Urothelium cell line (cell line): ENCODE results near the gene LMLN.
A peak's percentile ranks its signal among the peaks of the same experiment; 100 is the strongest.
"Not testable (repeated sequence)": the region's sequence is repeated elsewhere in the genome, so short reads cannot be mapped to it uniquely, and the experiment has no call there.

ENCODE experiments used
- DNase-seq: peaks from one replicate; pipeline ENCODE4 v3.0.0; 2011; ENCODE audit warnings: low spot score, mixed read lengths
- FAIRE-seq: peaks from 2 replicates; lab custom pipeline; 2011; peaks lifted over from hg19 to GRCh38; lab: Jason Lieb, UNC

The LMLN gene

GRCh38 chr3:198071602-198072287 lies 111.7 kb downstream of the LMLN start:
- DNase-seq (peak; percentile 81), FAIRE-seq (peak; percentile 77)

DNA sequence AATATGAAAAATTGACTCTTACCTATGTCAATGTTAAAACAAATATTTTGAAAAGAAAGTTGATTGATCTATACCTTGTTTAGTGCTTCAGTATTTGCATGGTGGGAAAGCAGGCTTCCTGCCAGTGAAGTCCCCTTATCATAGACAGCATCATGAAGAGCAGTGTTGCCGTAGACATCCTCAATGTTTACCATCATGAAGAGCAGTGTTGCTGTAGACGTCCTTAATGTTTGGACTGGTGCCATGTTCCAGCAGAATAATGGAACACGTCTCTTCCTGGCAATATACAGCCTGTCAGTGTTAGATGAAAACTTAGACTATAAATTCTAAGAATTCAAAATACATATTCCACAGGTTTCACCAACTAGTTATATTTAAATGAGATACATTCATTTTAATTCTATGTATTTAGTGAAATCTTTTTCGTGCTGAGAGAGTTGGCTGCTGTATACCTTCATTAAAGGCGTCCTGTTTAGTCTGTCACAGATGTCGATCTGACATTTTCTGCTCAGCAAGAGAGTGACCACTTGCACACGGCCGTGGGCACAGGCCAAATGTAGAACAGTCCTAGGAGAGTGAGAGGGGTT lies 116.8 kb downstream of the LMLN start:
- DNase-seq, result no peak
- no peak for FAIRE-seq

DNA sequence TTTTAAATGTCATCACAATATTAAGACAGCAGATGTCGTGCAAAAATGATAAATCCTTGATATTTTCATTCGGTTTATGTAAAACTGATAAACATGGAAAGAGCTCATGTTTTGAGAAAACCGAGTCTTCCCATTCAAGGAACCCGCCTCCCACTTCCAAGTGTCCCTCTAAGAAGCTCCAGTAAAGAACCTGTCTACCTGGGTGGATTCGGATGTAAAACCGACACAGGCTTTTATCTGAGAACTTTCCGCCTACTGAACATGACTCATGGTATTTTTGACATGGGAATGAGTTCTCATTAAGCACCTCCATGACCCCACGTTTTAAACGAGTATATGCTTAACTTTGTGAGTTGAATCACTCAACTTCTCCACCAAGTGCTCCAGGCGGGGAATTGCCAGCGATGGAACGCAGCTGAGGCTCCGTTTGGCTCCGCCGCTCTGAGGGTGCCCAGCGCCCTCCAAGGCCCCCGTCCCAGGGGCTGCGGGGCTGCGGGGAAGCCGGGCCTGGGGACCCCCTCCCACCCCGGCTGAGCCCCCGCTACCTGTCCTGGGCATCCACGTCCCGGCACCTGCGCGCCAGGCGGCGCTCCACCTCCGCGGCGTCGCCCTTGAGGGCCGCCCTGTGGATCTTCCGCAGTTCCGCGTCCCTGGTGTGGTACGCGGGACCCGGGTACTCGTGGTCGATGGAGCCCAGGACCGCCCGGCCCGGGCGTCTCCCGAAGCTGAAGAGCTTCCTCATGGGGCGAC lies 119.9 kb downstream of the LMLN start:
- no peak for FAIRE-seq
- no peak for DNase-seq

GRCh38 chr3:198080521-198081384 lies 120.7 kb downstream of the LMLN start:
- FAIRE-seq, result no peak
- DNase-seq, result no peak

- DNase-seq, result no peak
These were observed 121.4 kb downstream of the LMLN start for GRCh38 chr3:198081421-198081844.

DNA sequence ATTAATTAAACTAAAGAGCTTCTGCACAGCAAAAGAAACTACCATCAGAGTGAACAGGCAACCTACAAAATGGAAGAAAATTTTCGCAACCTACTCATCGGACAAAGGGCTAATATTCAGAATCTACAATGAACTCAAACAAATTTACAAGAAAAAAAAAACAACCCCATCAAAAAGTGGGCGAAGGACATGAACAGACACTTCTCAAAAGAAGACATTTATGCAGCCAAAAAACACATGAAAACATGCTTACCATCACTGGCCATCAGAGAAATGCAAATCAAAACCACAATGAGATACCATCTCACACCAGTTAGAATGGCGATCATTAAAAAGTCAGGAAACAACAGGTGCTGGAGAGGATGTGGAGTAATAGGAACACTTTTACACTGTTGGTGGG lies 122.2 kb downstream of the LMLN start:
- not testable (repeated sequence) for FAIRE-seq, DNase-seq

More at GRCh38 chr3:198081421-198081844, 121.4 kb downstream of the LMLN start:
- FAIRE-seq, result no peak

- DNase-seq (no peak), FAIRE-seq (no peak)
These were observed 128.5 kb downstream of the LMLN start for GRCh38 chr3:198088421-198088955.

- FAIRE-seq, result no peak
- no peak for DNase-seq
These were observed 130.8 kb downstream of the LMLN start for GRCh38 chr3:198090795-198091332.

DNA sequence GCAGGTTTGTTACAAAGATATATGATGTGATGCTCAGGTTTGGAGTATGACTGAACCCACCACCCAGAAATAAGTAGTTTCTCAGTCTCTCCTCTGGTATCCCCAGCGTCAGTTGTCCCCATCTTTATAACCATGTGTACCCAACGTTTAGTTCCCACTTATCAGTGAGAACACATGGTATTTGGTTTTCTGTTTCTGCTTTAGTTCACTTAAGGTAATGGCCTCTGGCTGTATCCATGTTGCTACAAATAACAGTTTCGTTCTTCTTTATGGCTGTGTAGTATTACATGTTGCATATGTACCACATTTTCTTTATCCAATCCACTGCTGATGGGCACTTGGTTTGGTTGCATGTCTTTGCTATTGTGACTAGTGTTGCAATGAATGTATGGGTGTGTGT lies 132.3 kb downstream of the LMLN start:
- FAIRE-seq (no peak), DNase-seq (no peak)

- FAIRE-seq, result no peak
These were observed 133.2 kb downstream of the LMLN start for GRCh38 chr3:198093112-198093679.

More at GRCh38 chr3:198093112-198093679, 133.2 kb downstream of the LMLN start:
- no peak for DNase-seq
